ENCODE data around the gene LYPD6. TPM values are rescaled to one million over a fixed set of nuclear protein-coding genes. Genes with fewer than 3 reads are reported as not detected.
A peak's percentile ranks its signal among the peaks of the same experiment; 100 is the strongest.
"Not testable (repeated sequence)": the region's sequence is repeated elsewhere in the genome, so short reads cannot be mapped to it uniquely, and the experiment has no call there.

LYPD6 gene
- polyA plus RNA-seq (ENCODE audit: insufficient read length in 12 of 12), result 1 to 10 TPM in 10 of 12 donors, not detected in 2; 1.1 to 9.5 (median 2.6) TPM
- long read RNA-seq, donor 1, full-length matches to known transcripts, result 2 of 2 reads
- long read RNA-seq, donor 1, partial matches to known transcripts, result 0 of 2 reads
- long read RNA-seq, donor 1, other reads (novel, unspliced or antisense), result 0 of 2 reads
- long read RNA-seq, donor 2, full-length matches to known transcripts, result 1 of 1 reads
- long read RNA-seq, donor 2, partial matches to known transcripts, result 0 of 1 reads
- long read RNA-seq, donor 2, other reads (novel, unspliced or antisense), result 0 of 1 reads
- long read RNA-seq, donor 3, full-length matches to known transcripts, result 1 of 1 reads
- long read RNA-seq, donor 3, partial matches to known transcripts, result 0 of 1 reads
- long read RNA-seq, donor 3, other reads (novel, unspliced or antisense), result 0 of 1 reads
- long read RNA-seq, donor 4, full-length matches to known transcripts, result 1 of 1 reads
- long read RNA-seq, donor 4, partial matches to known transcripts, result 0 of 1 reads
- long read RNA-seq, donor 4, other reads (novel, unspliced or antisense), result 0 of 1 reads
- long read RNA-seq, donor 5, result 0 reads
- long read RNA-seq, donor 6, full-length matches to known transcripts, result 3 of 3 reads
- long read RNA-seq, donor 6, partial matches to known transcripts, result 0 of 3 reads
- long read RNA-seq, donor 6, other reads (novel, unspliced or antisense), result 0 of 3 reads
- long read RNA-seq, donor 7, result 0 reads
- long read RNA-seq, donor 8, result 0 reads
- long read RNA-seq, donor 9, result 0 reads
- long read RNA-seq, donor 10, result 0 reads
- long read RNA-seq, donor 11, result 0 reads

DNA sequence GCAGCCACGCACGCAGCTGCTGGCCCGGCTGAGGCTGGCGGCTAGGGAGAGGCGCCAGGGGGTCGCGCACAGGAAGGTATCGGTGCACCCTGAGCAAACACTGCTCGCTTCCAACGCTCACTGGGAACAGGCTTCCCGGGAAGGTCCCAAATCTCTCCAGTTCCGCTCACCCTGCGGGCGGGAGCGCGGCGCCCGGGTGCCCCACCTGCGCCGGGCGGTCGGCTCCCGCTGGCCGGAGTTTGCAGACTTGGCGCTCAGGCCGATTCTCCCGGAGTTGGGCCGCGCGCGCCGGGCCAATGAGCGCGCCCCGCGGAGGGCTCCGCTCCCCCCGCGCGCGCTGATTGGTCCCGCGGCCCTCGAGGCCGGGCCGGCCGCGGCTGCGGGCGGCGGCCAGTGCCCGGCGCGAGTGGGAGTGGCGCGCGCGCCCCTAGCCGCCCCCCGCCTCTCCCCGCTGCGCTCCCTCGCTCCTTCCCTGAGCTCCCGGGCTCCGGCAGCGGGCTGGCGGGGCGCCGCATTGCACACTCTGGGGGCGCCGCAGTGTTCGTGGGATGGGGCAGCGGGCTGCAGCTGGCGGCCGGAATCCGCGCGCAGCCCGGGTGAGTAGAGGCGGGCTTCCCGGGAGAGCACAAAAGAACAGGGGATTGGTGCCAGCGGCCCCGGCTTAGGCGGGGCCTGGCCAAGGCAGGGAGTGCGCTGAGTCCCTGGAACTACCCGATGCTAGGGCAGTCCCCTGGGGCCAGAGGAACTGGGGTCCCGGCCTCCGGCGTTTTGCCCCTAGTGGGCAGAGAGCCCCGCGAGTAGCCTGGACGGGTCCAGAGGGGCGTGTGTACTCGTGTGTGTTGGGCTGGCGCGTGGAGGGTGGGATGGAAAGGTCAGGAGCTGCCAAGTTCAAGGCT, at the start of gene LYPD6:
Gene LYPD6 (plus strand): TSS at position 461 of the 896 bp plus-strand sequence. CDS start 107,122 bp downstream, outside the sequence.
- peak; percentile 70 for DNase-seq

- DNase-seq, result no peak
Measured at GRCh38 chr2:149281441-149281840, 48.9 kb upstream of the LYPD6 start.

GRCh38 chr2:149290662-149291061, 39.7 kb upstream of the LYPD6 start:
- no peak for DNase-seq

GRCh38 chr2:149291881-149292280, 38.5 kb upstream of the LYPD6 start:
- no peak for DNase-seq

- DNase-seq, result no peak
Measured at GRCh38 chr2:149296031-149296430, 34.4 kb upstream of the LYPD6 start.

- DNase-seq, result no peak
Measured at GRCh38 chr2:149307014-149307413, 23.4 kb upstream of the LYPD6 start.

DNA sequence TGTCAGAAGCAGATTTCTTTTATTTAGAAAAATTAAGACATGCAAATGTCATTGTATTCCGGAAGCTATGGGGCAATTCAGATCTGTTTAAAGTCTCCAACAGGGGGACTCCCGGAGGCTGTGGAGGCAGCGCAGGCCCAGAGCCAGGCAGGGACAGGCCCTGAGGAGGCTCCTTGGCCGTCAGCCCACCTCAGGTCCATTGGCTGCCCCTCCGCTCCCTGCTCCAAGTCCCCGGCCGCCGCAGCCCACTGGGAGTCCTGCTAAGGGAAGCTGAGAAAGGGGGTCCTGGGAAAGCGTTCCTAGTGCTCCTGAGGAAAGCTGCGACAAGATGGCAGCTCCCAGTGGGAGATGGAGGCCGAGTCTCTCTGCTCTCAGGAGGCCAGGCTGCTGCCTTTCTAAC, 20.0 kb upstream of the LYPD6 start:
- DNase-seq, result no peak

DNA sequence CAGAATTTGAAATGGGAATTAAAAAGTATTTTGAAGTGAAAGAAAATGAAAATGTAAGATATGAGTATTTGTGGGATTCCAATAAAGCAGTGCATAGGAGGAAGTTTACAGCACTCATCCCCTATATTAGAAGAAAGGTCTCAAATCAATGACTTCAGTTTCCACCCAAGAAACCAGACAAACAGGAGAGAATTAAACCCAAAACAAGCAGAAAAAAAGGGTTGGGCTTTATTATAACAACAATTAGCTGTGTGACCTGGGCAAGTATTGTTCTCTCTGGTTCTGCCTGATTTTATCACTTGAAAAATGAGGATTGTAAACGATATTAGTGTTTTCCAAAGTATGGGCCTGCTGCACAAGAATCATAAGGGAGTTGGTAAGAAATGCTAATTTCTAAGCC, 18.3 kb upstream of the LYPD6 start:
- no peak for DNase-seq

GRCh38 chr2:149313512-149313972, 16.8 kb upstream of the LYPD6 start:
- DNase-seq, result no peak

GRCh38 chr2:149314687-149315086, 15.7 kb upstream of the LYPD6 start:
- DNase-seq, result no peak

GRCh38 chr2:149315461-149315860, 14.9 kb upstream of the LYPD6 start:
- no peak for DNase-seq

GRCh38 chr2:149318566-149318965, 11.8 kb upstream of the LYPD6 start:
- DNase-seq, result not testable (repeated sequence)

- no peak for DNase-seq
Measured at GRCh38 chr2:149320362-149320761, 10.0 kb upstream of the LYPD6 start.

DNA sequence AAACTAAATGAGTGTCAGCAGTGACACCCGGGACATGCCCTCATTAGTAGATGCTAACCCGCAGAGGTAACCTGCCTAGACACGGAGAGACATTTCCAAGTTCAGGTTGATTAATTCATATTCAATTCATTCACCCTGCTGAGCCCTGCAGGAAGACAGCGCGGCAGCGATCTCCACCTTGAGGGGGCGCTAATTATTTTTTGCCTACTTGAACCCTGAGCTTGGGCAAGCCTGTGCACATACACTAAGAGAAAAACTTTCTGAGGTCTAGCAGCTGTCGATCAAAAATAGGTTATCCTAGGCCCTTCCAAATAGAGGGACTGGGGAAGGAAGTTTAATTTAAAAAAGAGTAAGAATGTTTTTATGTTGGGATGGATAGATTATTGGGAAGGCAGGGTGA, 1.3 kb upstream of the LYPD6 start:
- DNase-seq, result no peak

GRCh38 chr2:149329489-149330126, 779 bp upstream of the LYPD6 start:
- DNase-seq, result peak; percentile 66

DNA sequence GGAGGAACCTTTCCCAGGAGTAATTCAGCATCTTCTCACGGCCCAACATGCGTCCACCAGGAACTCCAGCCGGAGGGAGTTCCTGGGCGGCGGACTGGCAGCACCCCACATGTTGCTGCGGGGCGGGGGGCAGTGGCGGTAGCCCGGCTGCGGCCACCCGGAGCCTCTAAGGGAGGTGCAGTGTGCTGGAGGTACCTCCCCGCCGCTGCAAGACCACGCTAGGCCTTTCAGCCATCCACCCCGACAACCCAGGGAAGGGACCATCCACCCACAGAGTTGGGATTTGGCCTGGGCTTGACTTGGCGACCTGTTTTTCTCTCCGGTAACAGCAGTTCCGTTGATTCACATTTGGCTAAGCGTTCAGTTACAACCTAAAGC, 625 bp downstream of the LYPD6 start:
- DNase-seq, result no peak

DNA sequence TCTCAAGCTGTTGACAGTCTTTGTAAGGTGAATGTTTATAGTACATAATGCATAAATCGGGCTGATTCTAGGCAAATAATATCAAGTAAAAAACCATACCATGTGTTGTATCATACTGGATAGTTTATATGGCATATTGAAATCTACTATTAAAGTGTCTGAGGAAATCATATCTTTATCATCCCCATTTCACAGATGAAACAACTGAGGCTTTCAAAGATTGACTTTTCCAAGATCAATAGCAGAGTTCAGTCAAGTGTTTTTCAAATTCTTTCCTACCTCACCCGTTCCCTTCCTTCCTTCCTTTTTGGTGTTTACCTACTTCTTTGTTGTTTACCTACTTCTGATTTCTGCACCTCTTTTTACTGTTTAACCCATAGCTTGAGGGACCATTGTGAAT, 2.0 kb downstream of the LYPD6 start:
- no peak for DNase-seq

DNA sequence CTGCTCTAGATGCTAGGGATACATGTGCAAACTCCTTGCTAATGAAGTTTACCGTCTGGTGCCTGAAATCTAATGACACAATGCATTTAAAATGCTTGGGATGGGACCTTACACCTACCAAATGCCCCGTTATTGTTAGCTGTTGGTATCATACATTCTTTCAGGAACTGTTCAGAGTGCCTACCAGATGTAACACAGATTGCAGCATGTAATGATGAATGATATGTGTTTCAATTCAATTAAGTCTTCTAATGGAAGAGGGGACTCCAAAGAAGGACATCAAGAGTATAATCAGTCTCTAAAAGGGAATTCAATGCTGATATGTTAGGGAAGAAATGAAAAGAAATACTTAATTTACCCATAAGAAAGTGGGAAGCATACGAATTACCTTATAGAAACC, 3.2 kb downstream of the LYPD6 start:
- DNase-seq, result no peak

GRCh38 chr2:149334156-149334555, 3.8 kb downstream of the LYPD6 start:
- no peak for DNase-seq

GRCh38 chr2:149339324-149339723, 8.9 kb downstream of the LYPD6 start:
- no peak for DNase-seq

DNA sequence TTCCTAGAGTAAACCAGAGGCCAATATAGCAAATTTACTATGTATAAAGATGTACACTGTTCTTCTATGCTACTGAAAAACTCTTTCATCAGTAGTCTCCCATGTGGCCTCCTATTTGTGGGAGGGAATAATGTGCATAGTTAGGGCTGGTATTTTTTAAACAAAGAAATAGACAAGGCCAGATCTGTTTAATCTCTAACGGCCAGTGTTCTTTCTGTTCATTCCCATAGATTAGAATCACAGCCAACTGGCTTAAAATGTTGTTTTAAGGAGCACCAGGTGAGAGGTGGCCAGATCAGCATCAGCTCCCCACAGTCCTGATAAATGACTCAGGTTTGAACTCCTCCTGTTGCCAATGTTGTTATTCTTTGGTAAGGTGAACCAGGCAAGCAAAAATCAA, 12.1 kb downstream of the LYPD6 start:
- DNase-seq, result no peak

Measured in muscle of arm (tissue), 14 donors.